ENCODE measurements around the gene RPE65.
A peak's percentile ranks its signal among the peaks of the same experiment; 100 is the strongest.
"Not testable (repeated sequence)": the region's sequence is repeated elsewhere in the genome, so short reads cannot be mapped to it uniquely, and the experiment has no call there.

Gene RPE65

GRCh38 chr1:68479501-68479900 is 29.7 kb upstream of the RPE65 start:
- Mint-ChIP-seq H3K27me3 (ENCODE audit: low read depth) (no peaks in the 10 kb centered on the region), H3K4me3 (no peak overlapping the region), H3K36me3 (ENCODE audit: low read depth) (peaks cover 43% of the 10 kb centered on the region), H3K4me1 (no peaks in the 10 kb centered on the region), H3K27ac (no peak overlapping the region), H3K9me3 (no peaks in the 10 kb centered on the region)
- TF ChIP-seq CTCF (IDR thresholded peaks at IDR 0.05; ENCODE audit: unreplicated experiment in 3 of 3) = no peak

GRCh38 chr1:68478662-68479061 is 28.9 kb upstream of the RPE65 start:
- Mint-ChIP-seq H3K27ac (no peak overlapping the region), H3K27me3 (ENCODE audit: low read depth) (no peaks in the 10 kb centered on the region), H3K36me3 (ENCODE audit: low read depth) (peaks cover 46% of the 10 kb centered on the region), H3K4me3 (no peak overlapping the region), H3K4me1 (no peaks in the 10 kb centered on the region), H3K9me3 (no peaks in the 10 kb centered on the region)
- no peak for TF ChIP-seq CTCF (IDR thresholded peaks at IDR 0.05; ENCODE audit: unreplicated experiment in 3 of 3)

GRCh38 chr1:68476626-68477025 is 26.9 kb upstream of the RPE65 start:
- not testable (repeated sequence) for H3K27me3 Mint-ChIP-seq (ENCODE audit: low read depth); H3K9me3 Mint-ChIP-seq; H3K4me3 Mint-ChIP-seq; H3K4me1 Mint-ChIP-seq; H3K27ac Mint-ChIP-seq
- H3K36me3 Mint-ChIP-seq (ENCODE audit: low read depth) = peaks cover 32% of the 10 kb centered on the region

GRCh38 chr1:68473060-68473459 is 23.3 kb upstream of the RPE65 start:
- Mint-ChIP-seq H3K9me3 (no peaks in the 10 kb centered on the region), H3K27me3 (ENCODE audit: low read depth) (peaks cover 3% of the 10 kb centered on the region), H3K27ac (no peak overlapping the region), H3K36me3 (ENCODE audit: low read depth) (peaks cover 14% of the 10 kb centered on the region), H3K4me3 (no peak overlapping the region), H3K4me1 (no peaks in the 10 kb centered on the region)
- no peak for TF ChIP-seq CTCF (IDR thresholded peaks at IDR 0.05; ENCODE audit: unreplicated experiment in 3 of 3)

- Mint-ChIP-seq H3K27ac (no peak overlapping the region), H3K9me3 (no peaks in the 10 kb centered on the region), H3K36me3 (ENCODE audit: low read depth) (peaks cover 4% of the 10 kb centered on the region), H3K4me3 (no peak overlapping the region), H3K4me1 (no peaks in the 10 kb centered on the region), H3K27me3 (ENCODE audit: low read depth) (peaks cover 3% of the 10 kb centered on the region)
- TF ChIP-seq CTCF (IDR thresholded peaks at IDR 0.05; ENCODE audit: unreplicated experiment in 3 of 3) = peak; percentile 58 to 73 (median 68)
Observed at GRCh38 chr1:68470388-68470970, 20.7 kb upstream of the RPE65 start.

GRCh38 chr1:68464891-68465290 is 15.1 kb upstream of the RPE65 start:
- H3K27ac Mint-ChIP-seq = no peak overlapping the region
- no peaks in the 10 kb centered on the region for H3K27me3 Mint-ChIP-seq (ENCODE audit: low read depth)
- no peaks in the 10 kb centered on the region for H3K4me1 Mint-ChIP-seq
- TF ChIP-seq CTCF (IDR thresholded peaks at IDR 0.05; ENCODE audit: unreplicated experiment in 3 of 3) = no peak
- H3K9me3 Mint-ChIP-seq = peaks cover 6% of the 10 kb centered on the region
- H3K4me3 Mint-ChIP-seq = no peak overlapping the region
- peaks cover 4% of the 10 kb centered on the region for H3K36me3 Mint-ChIP-seq (ENCODE audit: low read depth)

All from nephron (organoid).